GM11168 (cell line): ENCODE data around the gene IFFO2.
"Not testable (repeated sequence)": the region's sequence is repeated elsewhere in the genome, so short reads cannot be mapped to it uniquely, and the experiment has no call there.

Experiments used
- in situ Hi-C: fragments of 300-500 bp; cut with MboI; formaldehyde crosslinking; loops from one replicate; pipeline ENCODE4 v1.12.0; 2022; ENCODE audit warnings: low sequenced_read_pairs; ENCODE audit not compliant: unreplicated experiment

The IFFO2 gene

DNA sequence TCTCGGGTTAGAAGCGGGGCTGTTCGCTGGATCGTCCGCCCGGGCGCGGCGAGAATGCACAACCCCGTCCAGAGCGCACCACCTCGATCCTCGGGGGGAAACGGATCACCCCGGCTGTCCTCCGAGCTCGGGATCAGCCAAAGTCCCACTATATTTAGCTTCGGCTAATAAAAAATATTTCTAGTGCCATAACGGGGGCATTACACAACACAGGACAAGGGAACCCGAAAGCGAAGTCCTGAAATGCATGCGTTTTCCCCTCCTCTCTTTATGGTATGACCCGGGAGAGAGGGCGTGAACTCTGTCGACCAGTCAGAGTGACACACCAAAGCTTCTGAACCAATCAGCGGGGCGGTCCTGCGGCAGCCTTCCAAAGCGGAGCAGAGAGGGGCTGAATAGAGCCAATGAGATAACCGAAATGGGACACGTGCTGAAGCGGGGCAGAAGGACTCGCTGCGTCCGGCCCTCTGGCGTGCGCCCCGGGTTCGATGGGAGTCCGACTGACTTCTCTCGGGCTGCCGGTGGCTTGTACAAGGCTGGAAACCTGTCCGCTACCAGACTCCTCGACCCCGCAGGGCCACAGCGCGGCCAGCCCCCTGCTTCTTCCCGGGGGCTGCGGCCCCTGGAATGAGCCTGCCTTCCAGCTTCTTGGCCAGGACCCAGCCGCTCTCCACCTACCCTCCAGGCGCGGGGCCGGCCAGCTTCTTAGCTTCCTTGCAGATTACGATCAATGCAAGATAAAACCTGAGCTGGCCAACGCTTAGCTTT lies 53.8 kb downstream of the IFFO2 start, which contains the start of gene ALDH4A1:
Gene ALDH4A1, minus strand, starts transcription at position 33 of the 768 bp plus-strand sequence. Its CDS starts 32 bp downstream, at position 1.
- in situ Hi-C loops: loop anchor here (25.0 kb wide), 1 partner anchor 210 kb away; no protein-coding TSS in a partner anchor

DNA sequence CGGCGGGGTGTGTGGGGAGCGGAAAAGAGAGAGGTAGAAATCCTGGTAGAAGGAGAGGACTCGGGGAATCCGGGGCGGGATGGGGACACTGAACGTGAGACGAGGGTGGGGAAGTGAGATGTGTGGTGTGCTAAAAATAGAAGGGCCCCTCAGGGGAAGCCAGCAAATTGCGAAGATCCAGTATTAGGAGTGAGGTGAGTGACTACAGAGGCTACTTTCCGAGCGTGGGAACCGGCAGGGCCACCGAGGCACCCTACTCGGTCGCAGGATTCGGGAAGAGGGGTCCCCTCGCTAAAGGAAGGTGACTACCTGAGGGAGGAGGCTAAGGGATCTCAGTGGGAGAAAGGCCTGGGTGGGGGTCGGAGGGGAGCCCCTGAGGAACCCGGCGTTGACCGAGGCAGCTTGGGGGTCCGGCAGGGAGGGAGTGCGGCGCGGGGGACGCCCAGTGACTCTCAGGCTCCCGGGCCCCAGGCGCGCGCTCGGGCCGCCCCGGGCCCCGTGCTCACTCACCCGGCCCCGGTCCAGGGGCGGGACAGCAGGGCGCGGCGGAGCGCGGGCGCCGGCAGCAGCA lies 54.4 kb downstream of the IFFO2 start:
- in situ Hi-C loops: loop anchor here (25.0 kb wide), 1 partner anchor 210 kb away; no protein-coding TSS in a partner anchor

DNA sequence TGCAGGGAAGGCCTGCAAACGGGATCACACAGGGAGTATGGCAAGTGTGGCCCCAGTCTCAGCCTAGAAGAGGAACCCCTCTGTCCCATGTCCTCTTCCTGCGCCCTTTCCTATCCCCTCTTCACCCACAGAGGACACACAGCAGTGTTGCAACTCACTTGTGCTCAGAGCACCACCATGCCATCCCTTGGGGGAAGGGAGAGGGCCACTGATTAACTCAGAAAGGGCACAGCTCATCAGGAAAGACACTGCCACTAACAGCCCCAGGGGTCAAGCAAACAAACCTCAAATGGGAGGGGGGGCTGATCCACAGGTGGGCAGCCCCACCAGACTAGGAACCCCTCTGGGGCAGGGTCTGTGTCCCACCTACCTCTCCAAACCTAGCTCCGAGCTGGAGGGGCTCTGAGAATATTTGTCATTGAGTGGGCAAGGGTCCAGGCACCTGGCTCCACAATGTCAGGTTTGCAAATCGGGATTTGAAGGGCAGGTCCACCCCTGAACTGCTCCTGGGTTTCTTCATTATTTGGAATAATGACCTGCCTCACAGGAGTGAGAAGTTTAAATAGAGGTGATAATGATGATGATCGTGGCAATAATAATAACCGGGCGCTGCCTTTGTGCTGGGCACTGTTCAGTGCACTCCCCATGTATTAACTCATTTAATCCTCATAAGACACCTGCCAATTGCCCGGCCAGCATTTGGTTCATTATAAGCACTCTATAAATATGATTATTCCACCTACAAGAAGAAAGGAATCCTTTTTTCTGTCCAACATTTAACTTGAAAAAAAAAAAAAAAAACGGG lies 55.1 kb downstream of the IFFO2 start:
- in situ Hi-C loops: loop anchor here (25.0 kb wide), 1 partner anchor 211 kb away; no protein-coding TSS in a partner anchor

DNA sequence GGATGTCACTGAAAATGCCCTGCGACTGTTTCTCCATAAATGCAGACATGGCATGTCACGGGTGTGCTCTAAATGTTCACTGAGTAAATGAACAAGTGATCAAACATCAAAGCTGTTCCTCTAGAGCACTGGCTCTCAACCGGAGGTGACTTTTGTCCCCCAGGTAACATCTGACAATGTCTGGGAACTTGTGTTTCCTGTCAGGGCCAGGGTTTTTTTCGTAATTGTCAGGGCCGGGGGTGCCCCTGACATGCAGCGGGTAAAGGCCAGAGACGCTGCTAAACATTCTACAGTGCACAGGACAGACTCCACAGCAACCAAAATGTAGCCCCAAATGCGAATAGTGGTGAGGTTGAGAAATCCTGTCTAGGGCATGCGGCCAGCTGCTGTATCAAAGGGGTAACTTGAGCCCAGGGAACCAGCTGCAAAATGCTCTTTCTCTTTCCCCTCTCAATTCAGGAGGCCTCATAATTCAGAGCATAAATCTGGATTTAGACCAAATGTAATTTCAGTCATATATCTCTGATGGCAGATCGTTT lies 56.1 kb downstream of the IFFO2 start:
- in situ Hi-C loops: loop anchor here (25.0 kb wide), 1 partner anchor 212 kb away; no protein-coding TSS in a partner anchor

DNA sequence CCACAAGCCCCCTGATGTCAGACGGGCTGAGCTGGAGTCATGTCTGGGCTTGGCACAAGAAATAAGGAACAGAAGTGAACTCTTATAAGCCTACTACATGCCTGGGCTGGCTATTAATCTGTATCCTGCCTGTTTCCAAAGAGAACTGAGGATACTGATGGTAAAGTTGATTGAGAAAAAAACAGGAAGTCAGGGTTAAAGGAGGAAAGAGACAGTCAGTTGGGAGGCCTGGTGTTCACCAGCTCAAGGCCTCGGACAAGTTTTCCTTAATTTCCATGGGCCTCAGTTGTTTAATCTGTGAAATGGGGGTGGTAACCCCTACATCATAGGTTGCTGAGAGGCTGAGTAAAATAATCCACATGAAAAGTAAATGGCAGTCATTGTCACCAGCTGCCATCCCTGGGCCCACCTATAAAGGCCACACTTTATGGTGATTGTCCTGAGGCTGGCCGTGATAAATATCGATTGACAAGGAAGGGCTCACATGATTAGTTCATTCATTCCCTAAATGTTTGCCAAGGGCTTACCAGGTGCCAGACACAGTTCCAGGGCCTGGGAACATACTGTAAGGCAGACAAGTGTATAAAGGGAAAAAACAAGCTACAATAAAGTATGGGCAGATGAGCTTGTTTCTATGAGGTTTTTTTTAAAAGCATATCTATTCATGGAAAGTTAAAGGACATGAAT lies 57.0 kb downstream of the IFFO2 start:
- in situ Hi-C loops: loop anchor here (25.0 kb wide), 1 partner anchor 213 kb away; no protein-coding TSS in a partner anchor

DNA sequence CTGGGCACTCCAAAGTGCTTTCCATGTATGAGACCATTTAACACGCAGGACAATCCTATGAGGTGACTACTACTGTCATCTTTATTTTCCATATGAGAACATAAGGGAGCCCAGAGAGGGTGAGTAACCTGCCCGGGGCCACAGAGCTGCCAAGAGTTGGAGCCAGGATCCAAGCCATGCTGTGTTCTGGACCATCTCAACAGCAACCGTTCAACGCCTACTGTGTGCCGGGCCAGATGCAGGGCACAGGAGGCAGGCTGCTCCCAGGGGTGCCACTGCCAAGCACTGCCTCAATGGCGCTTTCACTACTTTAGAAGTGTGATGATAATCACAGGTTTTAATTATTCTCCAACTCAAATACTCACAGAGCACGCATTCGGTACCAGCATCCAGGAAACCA lies 57.9 kb downstream of the IFFO2 start:
- in situ Hi-C loops: no loop called here

DNA sequence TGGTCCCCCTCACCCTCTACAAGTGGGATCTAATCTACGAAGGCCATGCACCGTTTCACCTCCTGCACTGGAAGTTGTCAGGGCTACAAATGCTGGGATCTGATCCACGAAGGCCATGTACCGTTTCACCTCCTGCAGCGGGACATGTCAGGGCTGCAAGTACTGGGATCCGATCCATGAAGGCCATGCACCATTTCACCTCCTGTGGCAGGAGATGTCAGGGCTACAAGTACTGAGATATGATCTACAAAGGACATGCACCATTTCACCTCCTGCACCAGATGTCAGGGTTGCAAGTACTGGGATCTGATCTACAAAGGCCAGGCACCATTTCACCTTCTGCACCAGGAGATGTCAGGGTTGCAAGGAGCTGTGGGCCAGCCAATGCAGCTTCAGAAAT lies 61.2 kb downstream of the IFFO2 start:
- in situ Hi-C loops: no loop called here

DNA sequence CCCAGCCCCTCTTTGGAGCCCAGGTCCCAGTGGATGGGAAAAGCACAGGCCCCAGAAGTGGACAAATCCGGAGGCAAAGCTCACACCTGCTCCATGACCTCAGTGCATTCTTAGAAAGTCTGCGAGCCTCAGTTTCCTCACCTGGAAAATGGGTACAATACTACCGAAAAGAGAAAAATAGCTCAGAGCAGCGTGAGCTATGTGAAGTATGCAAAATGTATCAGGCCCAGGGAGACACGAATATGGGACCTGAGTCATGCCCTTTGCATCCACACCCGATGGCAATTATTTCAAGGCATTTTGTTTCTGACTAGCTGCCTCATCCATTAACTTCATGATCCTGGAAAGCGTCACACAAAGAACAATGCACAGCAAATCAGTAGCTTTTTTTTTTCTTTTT lies 63.4 kb downstream of the IFFO2 start:
- in situ Hi-C loops: no loop called here

DNA sequence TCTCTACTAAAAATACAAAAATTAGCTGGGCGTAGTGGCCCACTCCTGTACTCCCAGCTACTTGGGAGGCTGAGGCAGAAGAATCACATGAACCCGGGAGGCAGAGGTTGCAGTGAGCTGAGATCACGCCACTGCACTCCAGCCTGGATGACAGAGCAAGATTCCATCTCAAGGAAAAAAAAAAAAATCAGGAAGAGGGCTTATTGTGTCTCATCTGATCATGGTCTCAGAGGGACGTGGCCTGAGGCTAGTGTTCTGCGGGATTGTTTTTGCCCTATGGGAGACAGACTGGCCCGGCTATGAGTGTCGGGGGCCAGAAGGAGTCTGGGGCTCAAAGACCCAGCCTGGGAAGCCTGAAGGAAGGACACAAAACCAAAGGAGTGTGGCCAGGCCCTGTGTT lies 64.6 kb downstream of the IFFO2 start:
- in situ Hi-C loops: not testable (repeated sequence)

DNA sequence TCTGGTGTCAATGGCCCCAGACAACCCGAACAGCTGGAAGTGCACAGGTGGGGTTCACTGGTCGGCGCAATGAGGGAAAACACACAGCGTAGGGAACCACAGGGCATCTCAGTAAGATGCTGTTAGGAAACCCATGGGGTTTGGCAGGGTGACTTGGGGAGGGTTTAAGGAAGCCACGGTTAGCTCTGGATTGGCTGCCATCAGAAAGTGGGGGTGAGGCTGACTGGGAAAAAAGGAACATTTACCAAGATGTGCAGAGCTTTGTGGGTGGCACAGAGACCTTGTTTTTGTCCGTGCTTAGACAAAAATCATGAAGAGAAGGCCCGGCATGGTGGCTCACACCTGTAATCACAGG lies 65.1 kb downstream of the IFFO2 start:
- in situ Hi-C loops: no loop called here

DNA sequence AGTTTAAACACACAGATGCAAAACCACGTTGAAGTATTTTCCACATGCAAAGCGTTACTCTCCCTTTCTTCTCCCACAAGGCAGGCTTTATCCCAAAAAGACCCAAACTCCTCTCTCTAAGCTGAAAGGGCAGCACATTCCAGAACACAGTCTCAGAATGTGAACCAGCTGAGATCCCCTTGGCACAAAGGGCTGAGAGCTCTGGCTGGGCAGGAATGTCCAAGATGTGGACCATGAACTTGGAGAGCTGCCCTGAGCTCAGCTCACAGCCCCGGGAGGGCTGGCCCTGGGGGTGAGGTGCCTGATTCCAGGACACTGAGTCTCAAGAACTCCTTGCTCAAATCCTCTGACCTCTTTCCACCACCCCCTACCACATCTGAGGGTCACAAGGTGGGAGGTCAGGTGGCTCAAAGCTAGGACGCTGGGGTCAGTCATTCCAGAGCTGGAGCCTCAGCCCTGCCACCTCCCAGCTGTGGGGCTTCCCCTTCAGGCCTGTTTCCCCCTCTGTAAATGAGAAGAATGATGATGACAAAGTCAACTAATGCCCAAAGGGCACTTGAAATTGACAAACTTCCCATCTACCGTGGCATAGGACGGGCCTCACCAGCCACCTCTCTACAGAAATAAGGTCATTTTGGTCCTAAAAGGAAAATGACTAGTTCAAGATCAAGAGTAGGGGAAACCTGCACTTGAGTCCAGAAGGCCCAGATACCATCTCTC lies 65.6 kb downstream of the IFFO2 start:
- in situ Hi-C loops: no loop called here

DNA sequence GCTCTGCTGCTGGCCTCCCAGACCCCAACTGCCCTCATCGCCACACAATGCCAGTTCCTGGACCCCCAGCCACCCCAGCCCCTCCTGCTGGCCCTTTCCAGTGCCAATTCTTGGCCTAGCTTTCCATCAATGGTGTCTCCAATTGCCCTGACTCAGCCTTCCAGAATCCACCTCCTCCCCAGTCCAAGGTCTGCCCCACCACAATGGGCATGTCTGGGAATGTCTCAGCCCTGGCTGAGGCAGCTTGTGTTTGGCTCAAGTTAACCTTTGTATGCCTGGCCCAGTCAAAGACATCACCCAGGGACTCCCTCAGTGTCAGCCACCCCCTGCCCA lies 70.5 kb downstream of the IFFO2 start:
- in situ Hi-C loops: no loop called here

DNA sequence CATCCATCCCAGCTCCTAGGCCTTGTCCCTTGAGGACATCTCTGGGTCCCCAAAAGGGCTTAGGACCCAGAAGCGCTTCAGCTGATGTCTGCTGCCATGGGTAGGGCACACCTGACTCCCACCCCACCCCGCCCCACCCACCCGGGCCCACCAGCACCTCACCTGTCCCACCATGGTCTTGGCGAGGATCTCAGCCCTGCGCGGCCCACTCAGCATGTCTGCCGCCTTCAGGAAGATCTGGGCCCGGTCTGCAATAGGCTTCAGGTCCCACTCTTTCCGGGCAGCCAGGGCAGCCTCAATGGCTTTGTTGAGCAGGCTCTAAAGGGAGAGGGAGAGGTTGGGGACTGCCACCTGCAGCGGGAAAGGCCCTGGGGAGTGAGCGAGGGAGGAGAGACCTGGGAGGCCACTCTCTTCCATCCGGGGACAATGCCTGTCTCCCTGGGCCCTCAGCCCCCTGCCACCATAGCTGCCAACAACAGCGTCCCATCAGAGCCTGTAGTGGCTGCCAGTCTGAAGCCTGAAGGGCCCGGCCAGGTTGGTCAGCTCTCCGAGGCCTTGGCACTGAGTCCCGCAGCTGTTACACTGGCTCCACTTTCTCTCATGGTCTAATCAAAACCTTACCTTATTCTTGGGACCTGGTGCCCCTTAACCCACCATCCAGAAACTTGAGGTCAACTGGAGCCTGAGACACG lies 71.0 kb downstream of the IFFO2 start:
- in situ Hi-C loops: no loop called here

DNA sequence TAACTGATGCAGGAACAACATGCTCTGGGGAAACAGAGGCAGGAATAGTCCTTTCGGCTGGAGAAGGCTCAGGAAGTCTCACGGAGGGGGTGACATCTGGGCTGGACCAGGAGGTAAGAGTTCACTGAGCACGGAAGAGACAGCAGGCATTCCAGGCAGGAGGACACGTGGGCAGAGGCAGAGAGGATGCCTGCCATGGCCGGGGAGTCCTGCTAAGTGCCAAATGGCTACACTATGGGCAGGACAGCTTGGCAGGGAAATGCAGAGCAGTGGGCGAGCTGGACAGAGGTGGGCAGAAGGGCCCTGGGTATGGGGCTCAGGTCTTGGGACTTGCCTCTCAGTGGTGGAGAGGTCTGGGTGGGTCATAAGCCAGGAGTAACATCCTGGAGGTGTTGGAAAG lies 71.7 kb downstream of the IFFO2 start:
- in situ Hi-C loops: no loop called here

DNA sequence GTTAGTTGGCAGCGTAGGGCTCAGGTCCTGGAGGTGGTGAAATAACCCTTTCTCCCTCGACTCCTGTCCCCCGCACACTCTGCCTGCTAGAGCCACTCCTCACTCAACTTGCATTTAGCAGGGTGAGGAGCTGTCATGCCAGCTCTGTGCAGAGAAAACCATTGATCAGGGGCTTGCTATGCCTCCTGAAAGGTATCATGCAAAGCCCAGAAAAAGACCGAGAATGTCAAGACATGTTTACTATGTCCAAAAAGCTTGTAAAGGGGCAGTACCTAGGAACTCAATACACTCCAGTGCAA lies 72.1 kb downstream of the IFFO2 start:
- in situ Hi-C loops: no loop called here

DNA sequence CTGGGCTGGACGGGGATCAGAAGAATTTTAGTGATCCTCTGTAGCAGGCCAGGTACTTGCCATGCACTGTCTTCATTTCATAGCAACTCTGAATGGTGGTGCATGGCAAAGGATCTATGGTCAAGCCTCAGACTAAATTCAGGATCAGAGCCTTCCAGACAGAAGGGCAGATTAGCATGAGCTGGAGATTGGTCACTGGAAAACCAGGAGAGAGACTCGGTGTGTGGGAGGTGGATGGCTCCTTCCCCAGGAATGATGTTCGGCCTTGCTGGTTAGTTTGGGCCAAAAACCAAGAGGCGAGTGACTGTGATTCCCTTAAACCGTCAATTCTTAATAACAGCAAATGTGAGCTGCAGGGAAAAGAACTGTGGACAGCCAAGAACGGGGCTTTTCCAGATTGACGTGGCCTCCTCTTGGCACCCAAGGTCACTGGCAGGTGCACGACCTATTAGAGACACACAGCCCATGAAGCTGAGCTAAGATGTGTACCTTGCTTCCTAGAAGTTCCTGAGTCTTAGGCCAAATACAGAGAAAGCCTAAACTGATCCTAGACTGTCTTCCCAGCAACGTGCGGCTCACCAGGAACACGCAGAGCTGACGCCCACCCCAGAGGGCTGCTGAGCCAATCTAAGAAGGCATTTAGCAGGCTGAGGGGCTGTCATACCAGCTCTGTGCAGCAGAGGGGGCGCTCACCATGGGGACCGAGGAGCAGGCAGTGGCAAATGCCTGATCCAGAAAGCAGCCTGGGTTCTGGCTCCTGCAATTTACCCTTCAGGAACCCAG lies 72.6 kb downstream of the IFFO2 start:
- in situ Hi-C loops: no loop called here

DNA sequence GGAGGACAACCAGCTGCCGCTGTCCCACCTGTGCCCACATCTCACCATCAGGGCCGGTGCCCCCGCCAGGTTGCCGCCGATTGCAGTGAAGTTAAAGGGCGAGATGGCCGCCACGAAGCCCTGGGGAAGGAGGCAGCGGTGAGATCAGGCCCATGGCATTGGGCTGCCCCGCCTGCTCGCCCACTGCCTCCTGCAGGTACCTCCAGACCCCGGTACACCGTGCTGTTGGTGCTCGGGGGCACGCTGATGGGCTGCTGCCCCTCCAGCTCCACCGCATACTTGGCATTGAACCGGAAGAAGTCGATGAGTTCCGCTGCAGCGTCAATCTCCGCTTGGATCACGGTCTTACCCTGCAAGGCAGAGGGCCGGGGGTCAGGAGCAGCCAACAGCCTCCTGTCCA lies 73.4 kb downstream of the IFFO2 start:
- in situ Hi-C loops: no loop called here

DNA sequence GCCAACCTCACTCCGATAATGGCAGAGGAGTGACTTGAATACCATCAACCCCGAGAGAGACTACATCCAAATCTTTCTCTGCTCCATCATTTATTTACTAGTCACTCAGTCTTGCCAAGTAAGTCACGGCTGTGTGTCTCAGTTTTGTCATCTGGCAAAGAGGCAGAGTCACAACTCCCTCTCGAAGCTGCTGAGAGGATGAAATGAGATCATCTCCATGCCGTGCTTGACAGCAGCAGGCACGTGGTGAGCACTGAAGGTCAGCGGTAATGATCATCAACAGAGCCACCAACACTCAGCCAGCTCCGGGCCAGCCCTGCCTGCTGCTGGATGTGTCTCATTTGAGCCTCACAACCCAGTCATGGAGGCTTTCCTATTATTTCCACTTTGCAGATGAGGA lies 74.0 kb downstream of the IFFO2 start:
- in situ Hi-C loops: no loop called here
